ENCODE data around the gene SNX10. TPM values are rescaled to one million over a fixed set of nuclear protein-coding genes. Genes with fewer than 3 reads are reported as not detected.

Gene SNX10
- total RNA-seq, 1 donor from 2014 or later = 13.8 TPM

- Mint-ChIP-seq H3K9me3 (ENCODE audit: unreplicated experiment) (no peaks in the 10 kb centered on the region), H3K36me3 (ENCODE audit: low read depth, unreplicated experiment) (no peaks in the 10 kb centered on the region), H3K27ac (ENCODE audit: unreplicated experiment) (no peak overlapping the region), H3K4me1 (ENCODE audit: unreplicated experiment) (no peaks in the 10 kb centered on the region), H3K27me3 (ENCODE audit: unreplicated experiment) (peaks cover 4% of the 10 kb centered on the region), H3K4me3 (ENCODE audit: unreplicated experiment) (no peak overlapping the region)
- no peak for TF ChIP-seq CTCF (IDR thresholded peaks at IDR 0.05; ENCODE audit: unreplicated experiment)
- no peak for DNase-seq (ENCODE audit: low spot score)
Observed at GRCh38 chr7:26356929-26357798, 65.5 kb downstream of the SNX10 start.

- no peak for TF ChIP-seq CTCF (IDR thresholded peaks at IDR 0.05; ENCODE audit: unreplicated experiment)
- Mint-ChIP-seq H3K9me3 (ENCODE audit: unreplicated experiment) (no peaks in the 10 kb centered on the region), H3K4me1 (ENCODE audit: unreplicated experiment) (no peaks in the 10 kb centered on the region), H3K36me3 (ENCODE audit: low read depth, unreplicated experiment) (no peaks in the 10 kb centered on the region), H3K4me3 (ENCODE audit: unreplicated experiment) (no peak overlapping the region), H3K27ac (ENCODE audit: unreplicated experiment) (no peak overlapping the region), H3K27me3 (ENCODE audit: unreplicated experiment) (peaks cover 4% of the 10 kb centered on the region)
- no peak for DNase-seq (ENCODE audit: low spot score)
Observed at GRCh38 chr7:26357799-26358151, 66.1 kb downstream of the SNX10 start.

GRCh38 chr7:26360650-26361049, 69.0 kb downstream of the SNX10 start:
- peaks cover 2% of the 10 kb centered on the region for H3K4me1 Mint-ChIP-seq (ENCODE audit: unreplicated experiment)
- no peak for DNase-seq (ENCODE audit: low spot score)
- no peaks in the 10 kb centered on the region for H3K9me3 Mint-ChIP-seq (ENCODE audit: unreplicated experiment)
- no peaks in the 10 kb centered on the region for H3K36me3 Mint-ChIP-seq (ENCODE audit: low read depth, unreplicated experiment)
- TF ChIP-seq CTCF (IDR thresholded peaks at IDR 0.05; ENCODE audit: unreplicated experiment) = no peak
- no peak overlapping the region for H3K27ac Mint-ChIP-seq (ENCODE audit: unreplicated experiment)
- H3K27me3 Mint-ChIP-seq (ENCODE audit: unreplicated experiment) = peaks cover 4% of the 10 kb centered on the region
- no peak overlapping the region for H3K4me3 Mint-ChIP-seq (ENCODE audit: unreplicated experiment)

- Mint-ChIP-seq H3K4me3 (ENCODE audit: unreplicated experiment) (no peak overlapping the region), H3K27ac (ENCODE audit: unreplicated experiment) (no peak overlapping the region), H3K9me3 (ENCODE audit: unreplicated experiment) (no peaks in the 10 kb centered on the region), H3K36me3 (ENCODE audit: low read depth, unreplicated experiment) (no peaks in the 10 kb centered on the region), H3K27me3 (ENCODE audit: unreplicated experiment) (peaks cover 4% of the 10 kb centered on the region), H3K4me1 (ENCODE audit: unreplicated experiment) (peaks cover 2% of the 10 kb centered on the region)
- DNase-seq (ENCODE audit: low spot score) = no peak
- no peak for TF ChIP-seq CTCF (IDR thresholded peaks at IDR 0.05; ENCODE audit: unreplicated experiment)
Observed at GRCh38 chr7:26361637-26362036, 70.0 kb downstream of the SNX10 start.

- Mint-ChIP-seq H3K36me3 (ENCODE audit: low read depth, unreplicated experiment) (no peaks in the 10 kb centered on the region), H3K27ac (ENCODE audit: unreplicated experiment) (no peak overlapping the region), H3K4me3 (ENCODE audit: unreplicated experiment) (no peak overlapping the region), H3K9me3 (ENCODE audit: unreplicated experiment) (no peaks in the 10 kb centered on the region), H3K27me3 (ENCODE audit: unreplicated experiment) (peaks cover 2% of the 10 kb centered on the region), H3K4me1 (ENCODE audit: unreplicated experiment) (peaks cover 2% of the 10 kb centered on the region)
- TF ChIP-seq CTCF (IDR thresholded peaks at IDR 0.05; ENCODE audit: unreplicated experiment) = no peak
- no peak for DNase-seq (ENCODE audit: low spot score)
Observed at GRCh38 chr7:26363465-26363864, 71.8 kb downstream of the SNX10 start.

Measured in endothelial cell (in vitro differentiated cells).